ENCODE results near the gene CDH3. TPM values are rescaled to one million over a fixed set of nuclear protein-coding genes. Genes with fewer than 3 reads are reported as not detected.

The CDH3 gene
- polyA plus RNA-seq, 10 donors = 0.17 to 19.0 (median 0.67) TPM

DNA sequence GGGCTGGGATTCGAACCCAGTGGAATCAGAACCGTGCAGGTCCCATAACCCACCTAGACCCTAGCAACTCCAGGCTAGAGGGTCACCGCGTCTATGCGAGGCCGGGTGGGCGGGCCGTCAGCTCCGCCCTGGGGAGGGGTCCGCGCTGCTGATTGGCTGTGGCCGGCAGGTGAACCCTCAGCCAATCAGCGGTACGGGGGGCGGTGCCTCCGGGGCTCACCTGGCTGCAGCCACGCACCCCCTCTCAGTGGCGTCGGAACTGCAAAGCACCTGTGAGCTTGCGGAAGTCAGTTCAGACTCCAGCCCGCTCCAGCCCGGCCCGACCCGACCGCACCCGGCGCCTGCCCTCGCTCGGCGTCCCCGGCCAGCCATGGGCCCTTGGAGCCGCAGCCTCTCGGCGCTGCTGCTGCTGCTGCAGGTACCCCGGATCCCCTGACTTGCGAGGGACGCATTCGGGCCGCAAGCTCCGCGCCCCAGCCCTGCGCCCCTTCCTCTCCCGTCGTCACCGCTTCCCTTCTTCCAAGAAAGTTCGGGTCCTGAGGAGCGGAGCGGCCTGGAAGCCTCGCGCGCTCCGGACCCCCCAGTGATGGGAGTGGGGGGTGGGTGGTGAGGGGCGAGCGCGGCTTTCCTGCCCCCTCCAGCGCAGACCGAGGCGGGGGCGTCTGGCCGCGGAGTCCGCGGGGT, 92.1 kb downstream of the CDH3 start, which contains the start of gene CDH1:
Gene CDH1, plus strand, starts transcription at position 247 of the 684 bp plus-strand sequence. Its CDS starts 124 bp downstream, at position 371.
- DNase-seq = no peak

DNA sequence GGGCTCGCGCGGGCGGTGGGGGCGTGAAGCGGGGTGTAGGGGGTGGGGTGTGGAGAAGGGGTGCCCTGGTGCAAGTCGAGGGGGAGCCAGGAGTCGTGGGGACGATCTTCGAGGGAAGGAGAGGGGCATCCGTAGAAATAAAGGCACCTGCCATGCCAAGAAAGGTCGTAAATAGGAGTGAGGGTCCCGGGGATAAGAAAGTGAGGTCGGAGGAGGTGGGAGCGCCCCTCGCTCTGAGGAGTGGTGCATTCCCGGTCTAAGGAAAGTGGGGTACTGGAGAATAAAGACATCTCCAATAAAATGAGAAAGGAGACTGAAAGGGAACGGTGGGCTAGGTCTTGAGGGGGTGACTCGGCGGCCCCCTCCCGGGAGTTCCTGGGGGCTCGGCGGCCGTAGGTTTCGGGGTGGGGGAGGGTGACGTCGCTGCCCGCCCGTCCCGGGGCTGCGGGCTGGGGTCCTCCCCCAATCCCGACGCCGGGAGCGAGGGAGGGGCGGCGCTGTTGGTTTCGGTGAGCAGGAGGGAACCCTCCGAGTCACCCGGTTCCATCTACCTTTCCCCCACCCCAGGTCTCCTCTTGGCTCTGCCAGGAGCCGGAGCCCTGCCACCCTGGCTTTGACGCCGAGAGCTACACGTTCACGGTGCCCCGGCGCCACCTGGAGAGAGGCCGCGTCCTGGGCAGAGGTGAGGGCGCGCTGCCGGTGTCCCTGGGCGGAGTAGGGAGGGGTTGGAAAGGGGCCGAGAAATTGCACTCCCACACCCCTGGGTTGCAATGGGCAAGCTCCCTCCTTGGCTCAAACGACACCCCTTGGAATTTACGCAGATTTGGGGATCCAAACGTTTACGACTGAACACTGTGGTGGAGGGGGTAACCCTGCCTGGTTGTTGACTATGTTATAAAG, 92.9 kb downstream of the CDH3 start:
- DNase-seq = no peak

DNA sequence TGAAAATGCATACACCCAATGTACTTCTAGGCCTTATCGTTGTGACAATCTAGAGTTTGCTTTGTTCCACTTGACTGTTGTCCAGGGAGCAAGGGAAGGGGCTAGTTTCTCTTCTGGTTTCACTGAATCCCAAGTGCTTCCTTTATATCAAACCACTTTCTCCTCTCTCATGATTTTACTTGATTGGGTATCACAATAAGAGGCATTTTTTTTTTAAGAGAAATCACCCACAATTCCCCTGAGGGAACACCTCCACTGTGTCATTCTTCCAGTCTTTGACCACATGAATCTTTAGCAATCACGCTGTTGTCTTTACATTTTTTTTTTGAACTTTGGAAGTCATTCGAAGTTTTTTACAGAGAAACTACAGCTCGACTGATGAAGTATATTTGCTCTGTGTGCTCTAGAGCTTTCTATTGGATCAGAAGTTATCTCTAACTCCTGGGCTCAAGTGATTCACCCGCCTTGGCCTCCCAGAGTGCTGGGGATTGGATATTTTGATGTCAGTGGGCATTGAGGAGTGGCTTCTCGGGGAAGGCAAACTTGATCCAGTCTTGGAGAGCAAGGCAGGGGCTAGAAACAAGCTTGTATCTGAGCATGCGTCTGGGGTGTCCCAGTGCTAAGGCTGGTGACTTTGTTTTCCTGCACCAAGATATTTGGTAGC, 95.0 kb downstream of the CDH3 start:
- no peak for DNase-seq

DNA sequence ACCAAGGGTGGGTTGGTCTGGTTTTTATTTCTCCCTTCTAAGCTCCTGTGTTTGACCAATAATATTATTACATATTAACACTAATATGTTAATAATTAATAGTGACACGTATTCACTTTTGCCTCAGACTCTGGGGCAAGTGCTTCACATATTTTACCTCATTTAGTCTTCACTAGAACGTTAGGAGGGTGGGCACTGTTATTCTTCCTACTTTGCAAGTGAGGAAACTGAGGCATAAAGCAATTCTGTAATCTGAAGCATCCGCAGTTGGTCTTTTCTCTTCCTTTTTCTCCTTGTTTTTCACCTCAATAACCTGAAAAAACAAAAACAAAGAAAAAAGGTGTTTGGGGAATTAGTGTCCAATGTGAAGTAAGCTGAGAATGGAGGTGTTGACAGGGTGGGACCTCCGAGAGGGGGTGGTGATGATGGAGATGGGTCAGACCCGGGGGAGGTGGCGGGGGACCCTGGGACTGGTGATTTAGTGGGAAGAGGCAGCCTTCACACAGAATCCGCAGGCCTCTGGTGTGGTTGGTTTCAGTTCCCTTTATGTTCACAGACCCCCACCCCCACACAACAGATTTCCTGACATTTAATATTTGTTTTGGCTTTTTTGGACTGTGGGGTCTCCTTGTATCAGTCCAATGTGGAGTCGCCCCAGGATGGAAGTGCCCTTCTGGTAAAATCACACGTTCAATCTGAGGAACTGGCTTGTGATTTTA, 95.7 kb downstream of the CDH3 start:
- DNase-seq = no peak

DNA sequence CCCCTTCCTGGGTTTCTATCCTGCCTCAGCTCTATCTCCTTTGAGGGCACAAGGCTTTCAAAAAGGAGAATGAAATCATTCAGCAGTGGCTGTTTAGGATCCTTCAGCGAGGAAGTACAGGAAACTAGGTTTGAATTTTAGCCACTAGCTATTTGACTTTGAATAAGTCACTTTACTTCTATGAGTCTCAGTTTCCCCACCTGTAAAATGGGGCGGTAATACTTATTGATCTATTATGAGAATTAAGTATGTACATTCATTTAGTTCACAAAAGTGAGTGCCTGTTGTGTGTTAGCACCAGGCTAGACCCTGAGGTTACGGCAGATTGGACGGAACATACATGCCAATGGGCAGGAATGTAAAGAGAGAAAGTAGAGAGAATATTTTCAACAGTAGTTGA, 98.6 kb downstream of the CDH3 start:
- DNase-seq = no peak

DNA sequence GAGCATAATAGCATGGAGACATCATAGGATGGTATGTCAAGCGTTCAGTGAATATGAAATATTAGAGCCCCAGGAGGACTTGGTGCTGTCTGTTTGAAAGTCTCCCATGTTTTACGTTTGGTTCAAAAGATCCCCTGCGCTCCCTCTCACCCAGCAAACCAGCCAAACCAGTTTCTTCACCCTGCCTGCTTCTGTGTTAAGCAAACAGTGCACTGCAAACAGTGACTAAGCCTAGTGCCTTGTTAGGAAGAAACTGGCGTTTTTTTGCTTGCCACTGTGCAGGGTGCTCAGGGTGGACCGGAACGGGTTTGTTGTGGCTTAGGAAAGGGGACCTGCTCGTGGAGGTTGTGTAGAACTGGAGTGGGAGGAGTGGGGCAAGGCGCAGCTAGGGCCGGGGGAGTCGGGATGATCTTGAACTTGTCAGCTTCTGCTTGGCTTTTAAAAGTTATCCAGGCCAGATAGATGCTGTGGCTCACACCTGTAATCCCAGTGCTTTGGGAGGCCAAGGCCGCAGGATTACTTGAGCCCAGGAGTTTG, 99.7 kb downstream of the CDH3 start:
- no peak for DNase-seq

DNA sequence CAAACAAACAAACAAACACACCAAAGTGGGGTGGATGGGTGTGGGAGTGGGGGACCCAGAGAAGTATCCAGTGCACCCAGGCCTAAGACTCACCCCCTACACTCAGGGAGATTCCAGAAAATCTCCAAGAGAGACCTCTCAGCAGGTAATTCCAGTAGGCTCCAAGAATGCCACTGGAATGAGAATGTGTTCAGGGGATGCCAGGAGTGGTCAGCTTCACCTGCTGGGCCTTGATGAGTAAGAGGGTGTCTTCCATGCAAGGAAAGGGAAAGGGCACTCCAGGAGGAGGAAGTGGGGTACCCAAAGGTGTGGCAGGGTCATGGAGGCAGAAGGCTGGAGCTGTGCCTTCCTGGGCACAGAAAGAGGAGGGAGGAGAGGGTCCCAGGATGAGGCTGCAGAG, 101.8 kb downstream of the CDH3 start:
- no peak for DNase-seq

DNA sequence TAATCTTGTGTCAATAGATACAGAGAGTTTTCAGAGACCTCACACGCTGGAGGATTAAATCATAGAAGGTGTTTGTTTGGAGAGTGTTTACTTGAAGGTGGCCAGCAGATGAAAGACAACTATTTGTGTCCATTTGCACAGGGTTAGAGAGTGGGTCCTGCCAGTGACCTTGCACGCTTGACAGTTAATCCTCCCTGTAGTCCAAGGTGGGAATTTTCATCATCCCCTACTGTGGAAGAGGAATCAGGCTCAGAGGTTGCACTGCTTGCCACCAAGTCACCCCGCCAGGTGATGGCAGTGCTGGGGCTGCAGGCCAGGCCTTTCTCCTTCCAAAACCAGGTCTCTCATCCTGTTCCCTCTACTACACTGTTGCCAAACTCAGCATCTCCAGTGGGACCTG, 104.3 kb downstream of the CDH3 start:
- DNase-seq = no peak

Other genes starting within 250 kb of the CDH3 start
- gene SMPD3, start 196.8 kb upstream of the CDH3 start, polyA plus RNA-seq (ENCODE audit: insufficient read length in 10 of 10) = 1 to 10 TPM in 3 of 10 donors, under 1 TPM in 7; 0.54 to 1.5 (median 0.88) TPM
- gene ZFP90, start 106.0 kb upstream of the CDH3 start, polyA plus RNA-seq (ENCODE audit: insufficient read length in 10 of 10) = 10 to 100 TPM; 12.7 to 22.9 (median 18.8) TPM
- 10 to 100 TPM in 2 of 10 donors, 1 to 10 TPM in 8; 1.3 to 23.5 (median 2.1) TPM for gene CDH1, start 92.0 kb downstream of the CDH3 start, polyA plus RNA-seq (ENCODE audit: insufficient read length in 10 of 10)
- gene TANGO6, start 198.2 kb downstream of the CDH3 start, polyA plus RNA-seq (ENCODE audit: insufficient read length in 10 of 10) = 1 to 10 TPM; 4.7 to 7.9 (median 6.3) TPM

Measured in muscle of back (tissue), 11 donors.